RKO (cell line): ENCODE results near the gene CDRT4.

Source experiments
- DNase-seq: peaks from one replicate; pipeline ENCODE4 v3.0.0-alpha.2; 2016; ENCODE audit warnings: low spot score

The CDRT4 gene

DNA sequence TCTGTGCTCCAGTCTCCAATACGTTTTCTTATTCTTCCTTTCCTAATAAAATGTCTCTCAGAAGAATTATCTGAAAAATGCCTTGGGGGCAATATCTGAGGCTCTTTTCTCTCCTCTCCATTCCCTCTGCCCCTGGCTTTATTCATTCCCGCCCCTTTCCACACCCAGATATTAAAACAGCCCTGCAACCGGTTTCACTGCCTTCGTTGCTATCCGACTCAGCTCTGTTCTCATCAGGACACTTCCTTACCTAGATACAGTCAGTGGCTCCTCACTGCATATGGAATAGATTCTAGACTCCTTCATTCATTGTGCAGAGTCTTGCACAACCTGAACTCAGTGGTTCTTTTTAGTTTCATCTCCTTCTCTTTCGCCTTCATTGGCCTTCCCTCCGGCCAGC is 74.0 kb downstream of the CDRT4 start:
- DNase-seq, result no peak

DNA sequence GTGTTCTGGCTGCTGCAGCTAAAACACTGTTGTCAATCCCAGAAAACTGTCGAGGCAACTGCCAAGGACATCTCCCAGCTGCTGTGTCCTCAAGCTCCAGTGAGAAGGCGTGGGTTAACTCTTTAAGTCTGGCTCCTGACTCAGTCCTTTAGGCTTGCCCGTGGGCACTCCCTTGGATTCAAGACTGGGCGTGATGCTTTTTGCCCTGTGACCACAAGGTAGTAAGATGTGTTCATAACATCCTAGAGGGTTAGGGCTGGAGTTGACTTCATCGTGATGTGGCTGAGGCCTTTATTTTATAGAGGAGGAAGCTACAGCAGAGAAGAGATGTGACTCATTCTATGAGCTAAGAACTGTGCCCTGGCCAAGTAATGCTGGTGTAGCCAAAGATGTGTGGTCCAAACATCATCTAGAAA is 75.1 kb downstream of the CDRT4 start:
- peak; percentile 69 for DNase-seq

DNA sequence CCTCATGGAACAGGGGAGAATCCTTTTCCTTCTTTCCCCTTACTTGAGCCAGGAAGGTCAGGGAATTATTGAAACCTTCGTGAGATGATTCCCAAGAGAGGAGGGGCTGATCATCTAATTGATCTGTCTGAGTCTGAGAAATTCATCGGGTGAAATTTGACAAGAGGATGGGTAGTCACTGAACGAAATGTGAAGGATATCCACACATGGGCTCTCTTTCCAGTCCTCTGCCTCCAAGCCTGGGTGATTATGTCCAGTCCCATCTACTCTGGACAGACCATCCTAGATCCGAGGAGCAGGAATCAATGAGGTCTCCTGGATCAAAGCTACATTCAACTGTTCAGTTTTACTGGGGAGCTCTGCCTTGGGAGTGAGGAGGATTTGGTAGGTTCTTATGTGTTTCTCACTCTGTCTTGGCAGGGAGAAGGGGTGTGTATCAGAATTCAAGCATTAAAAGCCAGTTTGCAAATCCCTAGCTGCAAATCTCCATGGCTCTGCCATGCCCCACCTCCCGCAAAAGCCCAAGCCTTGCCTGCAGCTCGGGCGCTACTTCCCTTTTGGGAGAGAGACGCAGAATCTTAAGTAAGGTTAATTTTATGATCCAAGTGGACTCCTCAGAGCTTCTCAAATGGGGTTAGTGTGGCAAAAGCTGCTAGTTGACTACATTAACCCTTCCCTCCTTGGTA is 78.9 kb downstream of the CDRT4 start:
- DNase-seq, result no peak

DNA sequence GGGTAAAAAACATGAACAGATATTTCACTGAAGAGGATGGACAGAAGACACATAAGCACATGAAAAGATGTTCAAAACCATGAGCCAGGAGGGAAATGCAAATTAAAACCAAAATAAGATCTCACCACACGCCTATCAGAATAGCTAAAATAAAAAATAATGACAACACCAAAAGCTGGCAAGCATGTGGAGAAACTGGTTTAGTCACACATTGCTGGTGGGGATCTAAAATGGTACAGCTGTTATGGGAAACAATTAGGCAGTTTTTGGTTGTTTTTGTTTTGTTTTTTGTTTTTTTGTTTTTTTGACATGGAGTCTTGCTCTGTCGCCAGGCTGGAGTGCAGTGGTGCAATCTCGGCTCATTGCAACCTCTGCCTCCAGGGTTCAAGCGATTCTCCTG is 81.3 kb downstream of the CDRT4 start:
- DNase-seq, result no peak
